Fibroblast of lung (primary cell): ENCODE measurements around the gene ASTN2. TPM values are rescaled to one million over a fixed set of nuclear protein-coding genes. Genes with fewer than 3 reads are reported as not detected.

Source experiments
- DNase-seq, 2 donors: peaks; one replicate each; pipeline versions ENCODE4 v3.0.0 to v3.0.0-alpha.2; 2010; ENCODE audit warnings: low read depth in 2 of 2
- H2AFZ ChIP-seq: 2 replicates; pipeline ENCODE4 v1.5.1; 2012; ENCODE audit warnings: low read length, control low read depth, inconsistent platforms
- H3K27ac ChIP-seq: 2 replicates; pipeline ENCODE4 v1.5.1; 2011; ENCODE audit warnings: low read length, control low read depth; ENCODE audit not compliant: insufficient read depth
- H3K27me3 ChIP-seq: 2 replicates; pipeline ENCODE4 v1.5.1; 2011; ENCODE audit warnings: mild to moderate bottlenecking, low read length; ENCODE audit not compliant: control insufficient read depth, insufficient read depth
- H3K36me3 ChIP-seq: 2 replicates; pipeline ENCODE4 v1.5.1; 2011; ENCODE audit warnings: low read length; ENCODE audit not compliant: control insufficient read depth, insufficient read depth
- H3K4me1 ChIP-seq: 2 replicates; pipeline ENCODE4 v1.5.1; 2011; ENCODE audit warnings: low read length; ENCODE audit not compliant: control insufficient read depth, insufficient read depth; ENCODE audit errors: extremely low read depth
- H3K4me2 ChIP-seq: 2 replicates; pipeline ENCODE4 v1.5.1; 2011; ENCODE audit warnings: low read length, control low read depth; ENCODE audit not compliant: insufficient read depth; ENCODE audit errors: extremely low read depth
- H3K4me3 ChIP-seq, 4 experiments: fragments of 200-600 bp in 1 of 4; sonication (generic) in 1 of 4; replicated peaks in 1 of 4; 2 replicates each; pipeline ENCODE4 v1.5.1; 2011 to 2016; ENCODE audit warnings: low read length in 4 of 4, low read depth in 3 of 4, mild to moderate bottlenecking in 3 of 4, control low read depth in 2 of 4, inconsistent platforms in 1 of 4, mixed read lengths in 1 of 4; ENCODE audit not compliant: insufficient read depth in 1 of 4; ENCODE audit errors: control extremely low read depth in 1 of 4
- H3K79me2 ChIP-seq: 2 replicates; pipeline ENCODE4 v1.5.1; 2012; ENCODE audit warnings: mild to moderate bottlenecking, low read length, inconsistent platforms; ENCODE audit not compliant: control insufficient read depth, insufficient read depth
- H3K9ac ChIP-seq: 2 replicates; pipeline ENCODE4 v1.5.1; 2011; ENCODE audit warnings: mild to moderate bottlenecking, low read length, control low read depth; ENCODE audit not compliant: insufficient read depth
- H3K9me3 ChIP-seq: 2 replicates; pipeline ENCODE4 v1.5.1; 2012; ENCODE audit warnings: low read depth, low read length; ENCODE audit not compliant: control insufficient read depth, insufficient read depth
- H4K20me1 ChIP-seq: 2 replicates; pipeline ENCODE4 v1.5.1; 2011; ENCODE audit warnings: low read length; ENCODE audit not compliant: control insufficient read depth, insufficient read depth; ENCODE audit errors: extremely low read depth
- CTCF ChIP-seq, 2 donors: IDR thresholded peaks in 1 of 2; conservative IDR thresholded peaks in 1 of 2; 1 replicate in 1 of 2; 2 replicates in 1 of 2; pipeline ENCODE4 v1.5.1; 2011 to 2012; ENCODE audit warnings: low read length in 2 of 2, control low read depth in 1 of 2, inconsistent platforms in 1 of 2, low read depth in 1 of 2, mild to moderate bottlenecking in 1 of 2
- EZH2 ChIP-seq: IDR thresholded peaks from 2 replicates; pipeline ENCODE4 v1.5.1; 2012; ENCODE audit warnings: low read length, control low read depth, mild to moderate bottlenecking; ENCODE audit errors: missing control alignments
- polyA plus RNA-seq, 2 donors: library from polyadenylated mRNA; depleted of rRNA in 1 of 2; stranded (reverse) in 1 of 2; unstranded in 1 of 2; fragments of >200 nt; gene quantifications; 2 replicates each; pipeline ENCODE4 v1.2.1, GENCODE V29; 2011 to 2012; ENCODE audit warnings: missing spikeins in 1 of 2
- total RNA-seq: library from RNA; depleted of rRNA; stranded (reverse); fragments of >200 nt; gene quantifications from 2 replicates; pipeline ENCODE4 v1.2.1, GENCODE V29; 2014

Gene ASTN2
- total and polyA plus RNA-seq, 2 donors (not counting 1 experiment from before 2014, with no cell fraction given): 2.2 to 19.2 TPM

GRCh38 chr9:117302487-117302886 lies 112.4 kb downstream of the ASTN2 start:
- no peaks in the 10 kb centered on the region for H4K20me1 ChIP-seq
- no peak for DNase-seq
- no peaks in the 10 kb centered on the region for H3K9me3 ChIP-seq
- no peaks in the 10 kb centered on the region for H3K36me3 ChIP-seq
- no peaks in the 10 kb centered on the region for H3K4me1 ChIP-seq
- no peak overlapping the region for H3K4me2 ChIP-seq
- no peaks in the 10 kb centered on the region for H3K27me3 ChIP-seq
- no peak overlapping the region for H2AFZ ChIP-seq
- H3K9ac ChIP-seq: no peak overlapping the region
- H3K4me3 ChIP-seq: no peak overlapping the region
- no peaks in the 10 kb centered on the region for H3K79me2 ChIP-seq
- H3K27ac ChIP-seq: no peak overlapping the region
- TF ChIP-seq EZH2: no peak
- no peak for TF ChIP-seq CTCF (conservative IDR thresholded peaks at IDR 0.05 in 1 of 2, IDR thresholded peaks at IDR 0.05 in 1 of 2; ENCODE audit: low read depth in 1 of 2, low read length in 2 of 2)

GRCh38 chr9:117300371-117301110 lies 114.3 kb downstream of the ASTN2 start:
- DNase-seq: no peak
- no peaks in the 10 kb centered on the region for H3K36me3 ChIP-seq
- H3K4me2 ChIP-seq: no peak overlapping the region
- no peaks in the 10 kb centered on the region for H3K79me2 ChIP-seq
- H3K4me1 ChIP-seq: no peaks in the 10 kb centered on the region
- H3K9me3 ChIP-seq: no peaks in the 10 kb centered on the region
- H3K27me3 ChIP-seq: no peaks in the 10 kb centered on the region
- H4K20me1 ChIP-seq: no peaks in the 10 kb centered on the region
- H3K9ac ChIP-seq: no peak overlapping the region
- TF ChIP-seq EZH2 (no peak), CTCF (conservative IDR thresholded peaks at IDR 0.05 in 1 of 2, IDR thresholded peaks at IDR 0.05 in 1 of 2; ENCODE audit: low read depth in 1 of 2, low read length in 2 of 2) (no peak)
- no peak overlapping the region for H2AFZ ChIP-seq
- H3K27ac ChIP-seq: no peak overlapping the region
- no peak overlapping the region for H3K4me3 ChIP-seq

GRCh38 chr9:117296453-117296852 lies 118.4 kb downstream of the ASTN2 start:
- Histone ChIP-seq H3K36me3 (no peaks in the 10 kb centered on the region), H2AFZ (no peak overlapping the region), H3K4me3 (no peak overlapping the region), H3K79me2 (no peaks in the 10 kb centered on the region), H4K20me1 (no peaks in the 10 kb centered on the region), H3K4me1 (no peaks in the 10 kb centered on the region), H3K4me2 (no peak overlapping the region), H3K27ac (no peak overlapping the region), H3K9ac (no peak overlapping the region), H3K27me3 (no peaks in the 10 kb centered on the region), H3K9me3 (no peaks in the 10 kb centered on the region)
- no peak for DNase-seq
- no peak for TF ChIP-seq EZH2
